ENCODE measurements around the gene TBC1D5.

DNA sequence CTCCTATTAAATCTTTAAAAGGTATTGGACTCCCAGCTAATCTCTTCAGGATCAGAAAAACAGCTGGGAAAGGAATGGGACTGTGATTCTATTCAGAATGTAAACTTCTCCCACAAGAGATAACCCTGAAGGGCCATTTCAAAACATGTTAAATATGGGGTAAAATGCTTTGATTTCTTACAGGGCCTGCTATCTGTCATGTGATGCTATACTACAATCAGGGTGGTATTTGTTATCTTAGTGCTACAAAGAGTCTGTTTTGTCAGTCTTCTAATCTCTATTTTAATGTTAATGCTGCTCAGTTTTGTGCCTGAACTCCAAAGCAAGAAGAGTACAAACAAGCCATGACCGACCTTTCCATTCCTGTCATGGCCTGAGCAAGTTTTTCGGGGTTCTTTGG is 186.9 kb downstream of the TBC1D5 start:
- TF ChIP-seq EZH2 (IDR thresholded peaks at IDR 0.05) (no peak), POLR2AphosphoS5 (IDR thresholded peaks at IDR 0.05; ENCODE audit: borderline replicate concordance, low read depth, low read length) (no peak), FOXP2 (optimal IDR thresholded peaks at IDR 0.05; ENCODE audit: control extremely low read depth, extremely low read length, insufficient read depth) (no peak)
